ENCODE data around the gene UCHL1.

Gene UCHL1

GRCh38 chr4:41256740-41257256, at the start of gene UCHL1:
TSS of gene UCHL1 (plus strand) at chr4:41256928. CDS start at chr4:41256977, 49 bp downstream.
- DNase-seq (ENCODE audit: low spot score), result no peak

GRCh38 chr4:41207291-41207831, 49.4 kb upstream of the UCHL1 start:
- no peak for DNase-seq (ENCODE audit: low spot score)

- no peak for DNase-seq (ENCODE audit: low spot score)
Observed at GRCh38 chr4:41209187-41209586, 47.5 kb upstream of the UCHL1 start.

DNA sequence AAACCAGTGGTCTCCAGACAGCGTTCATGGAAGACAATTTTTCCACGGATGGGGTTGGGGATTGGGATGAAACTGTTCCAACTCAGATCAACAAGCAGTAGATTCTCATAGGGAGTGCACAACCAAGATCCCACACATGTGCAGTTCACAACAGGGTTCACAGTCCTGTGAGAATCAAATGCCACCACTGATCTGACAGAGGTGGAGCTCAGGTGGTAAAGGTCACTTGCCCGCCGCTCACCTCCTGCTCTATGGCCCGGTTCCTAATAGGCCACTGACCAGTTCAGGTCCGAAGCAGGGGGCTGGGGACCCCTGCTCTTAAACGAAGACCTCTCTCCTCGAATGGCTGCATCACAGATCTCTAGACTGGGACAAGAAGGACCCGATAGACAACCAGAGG, 46.8 kb upstream of the UCHL1 start:
- DNase-seq (ENCODE audit: low spot score), result no peak

- DNase-seq (ENCODE audit: low spot score), result no peak
Observed at GRCh38 chr4:41211951-41212615, 44.6 kb upstream of the UCHL1 start.

- no peak for DNase-seq (ENCODE audit: low spot score)
Observed at GRCh38 chr4:41212616-41213203, 44.0 kb upstream of the UCHL1 start.

GRCh38 chr4:41213625-41214135, 43.0 kb upstream of the UCHL1 start:
- no peak for DNase-seq (ENCODE audit: low spot score)

- peak; percentile 10 for DNase-seq (ENCODE audit: low spot score)
Observed at GRCh38 chr4:41214136-41214824, 42.4 kb upstream of the UCHL1 start, which contains the start of gene APBB2. TSS of gene APBB2 (minus strand) at chr4:41214542. CDS start at chr4:41033254, 181,288 bp downstream.

DNA sequence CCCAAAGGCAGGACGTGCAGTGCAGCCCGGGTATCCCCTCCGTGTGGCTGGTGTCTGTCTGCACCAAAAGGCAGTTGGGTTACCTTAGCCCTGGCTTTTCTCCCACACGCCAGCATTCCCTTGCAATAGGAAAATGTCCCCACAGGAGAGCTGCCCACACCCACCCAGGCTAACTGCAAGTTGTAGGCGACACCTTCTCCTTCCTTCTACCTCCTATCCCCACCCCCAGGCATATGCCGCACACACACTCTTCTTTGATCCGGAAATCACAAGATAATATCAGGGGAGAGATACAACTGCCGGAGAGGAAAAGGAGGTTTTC, 41.9 kb upstream of the UCHL1 start:
- no peak for DNase-seq (ENCODE audit: low spot score)

DNA sequence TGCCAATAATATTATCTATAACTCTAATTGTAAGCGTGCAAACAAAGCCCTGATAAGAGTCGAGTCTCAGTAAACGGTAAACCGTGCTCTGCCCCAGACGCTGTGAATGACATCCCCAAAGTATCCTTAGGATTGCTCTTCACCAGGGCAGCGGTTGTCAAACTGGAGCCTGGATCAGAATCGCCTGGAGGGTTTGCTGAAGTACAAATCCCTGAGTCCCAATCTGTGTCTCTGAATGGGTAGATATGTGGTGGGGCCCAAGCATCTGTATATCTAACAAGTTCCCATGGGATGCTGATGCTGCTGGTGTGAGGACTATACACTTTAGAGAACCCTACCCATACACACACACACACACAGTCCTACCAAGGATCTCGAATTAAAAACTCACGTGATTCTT, 41.6 kb upstream of the UCHL1 start:
- no peak for DNase-seq (ENCODE audit: low spot score)

GRCh38 chr4:41215969-41216293, 40.8 kb upstream of the UCHL1 start:
- no peak for DNase-seq (ENCODE audit: low spot score)

GRCh38 chr4:41216294-41217019, 40.3 kb upstream of the UCHL1 start:
- DNase-seq (ENCODE audit: low spot score), result no peak

GRCh38 chr4:41217020-41217333, 39.8 kb upstream of the UCHL1 start:
- no peak for DNase-seq (ENCODE audit: low spot score)

- no peak for DNase-seq (ENCODE audit: low spot score)
Observed at GRCh38 chr4:41217374-41217773, 39.4 kb upstream of the UCHL1 start.

- DNase-seq (ENCODE audit: low spot score), result no peak
Observed at GRCh38 chr4:41218703-41219102, 38.0 kb upstream of the UCHL1 start.

DNA sequence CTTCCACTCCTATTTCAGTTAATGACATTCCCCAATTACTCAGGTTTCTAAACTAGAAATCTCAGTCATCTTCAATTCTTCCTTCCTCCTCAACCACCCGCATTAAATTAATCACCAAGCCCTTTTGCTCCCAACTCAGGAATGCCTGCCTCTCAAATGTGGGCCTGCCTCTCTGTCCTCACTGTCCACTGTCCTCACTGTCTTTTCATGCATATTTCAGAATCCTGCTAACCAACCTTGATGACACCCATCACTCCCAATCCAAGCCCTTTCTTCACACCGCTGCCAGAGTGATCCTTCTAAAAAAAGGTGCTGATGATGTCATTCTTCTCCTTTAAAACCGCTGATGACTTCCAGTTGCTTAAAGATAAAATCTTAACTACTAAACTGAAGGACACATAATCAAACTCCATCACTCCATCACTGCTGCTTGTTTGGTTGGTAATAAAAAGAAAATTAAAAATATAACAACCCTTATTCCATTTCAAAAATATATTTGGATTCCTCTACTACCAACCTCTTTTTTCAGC, 37.2 kb upstream of the UCHL1 start:
- no peak for DNase-seq (ENCODE audit: low spot score)

DNA sequence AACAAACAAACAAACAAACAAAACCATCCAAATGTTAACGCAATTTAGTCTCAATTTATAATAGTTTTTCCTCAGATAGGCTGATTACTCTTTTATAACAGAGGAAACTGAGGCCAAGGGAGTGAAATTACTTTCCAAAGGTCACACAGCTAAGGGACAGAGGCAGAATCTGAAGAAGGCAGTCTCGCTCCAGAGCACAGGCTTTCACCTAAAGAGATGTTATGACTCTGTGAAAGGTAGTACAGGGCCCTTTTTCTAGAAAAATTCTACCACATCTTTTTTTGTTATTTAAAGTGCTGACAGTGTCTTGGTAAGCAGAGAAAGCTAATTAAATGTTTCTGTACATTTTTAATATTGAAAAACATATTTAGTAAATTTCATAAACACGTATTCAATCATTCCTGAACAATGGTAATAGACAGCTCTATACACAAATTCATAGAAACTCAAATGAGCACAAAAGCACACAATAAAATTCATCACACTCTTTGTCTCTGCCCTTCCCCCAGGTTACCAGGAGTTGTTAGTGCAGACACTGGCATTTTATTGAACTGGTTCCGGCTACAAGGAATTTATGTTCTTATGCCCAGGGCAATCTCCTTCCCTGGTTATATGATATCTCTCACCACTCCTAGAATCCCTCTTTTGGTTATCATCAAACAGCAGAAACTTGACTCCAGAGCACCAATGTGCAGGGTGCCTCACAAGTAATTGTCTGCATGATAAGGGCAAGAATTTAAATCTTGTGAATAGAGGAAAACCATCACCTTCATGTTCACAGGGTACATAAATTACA, 34.7 kb upstream of the UCHL1 start:
- DNase-seq (ENCODE audit: low spot score), result no peak

DNA sequence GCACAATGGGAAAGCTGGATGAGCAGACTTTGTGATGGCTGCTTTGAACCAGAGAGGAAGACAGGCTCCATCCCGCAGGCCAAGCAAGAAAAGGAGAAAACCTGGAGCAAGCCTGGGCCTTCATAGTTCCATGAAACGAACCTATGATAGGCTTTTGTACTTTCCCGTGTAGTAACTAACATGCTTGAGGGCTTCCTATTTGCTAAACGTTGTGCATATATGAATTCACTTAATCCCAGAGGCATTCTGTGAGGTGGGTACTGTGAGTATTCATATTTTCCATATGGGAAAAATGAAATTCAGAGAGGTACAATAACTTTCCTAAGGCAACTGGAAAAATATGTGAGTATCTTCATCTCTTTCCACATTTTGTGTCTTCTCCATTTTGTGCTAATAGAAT, 28.8 kb upstream of the UCHL1 start:
- DNase-seq (ENCODE audit: low spot score), result no peak

- DNase-seq (ENCODE audit: low spot score), result no peak
Observed at GRCh38 chr4:41232406-41232805, 24.3 kb upstream of the UCHL1 start.

DNA sequence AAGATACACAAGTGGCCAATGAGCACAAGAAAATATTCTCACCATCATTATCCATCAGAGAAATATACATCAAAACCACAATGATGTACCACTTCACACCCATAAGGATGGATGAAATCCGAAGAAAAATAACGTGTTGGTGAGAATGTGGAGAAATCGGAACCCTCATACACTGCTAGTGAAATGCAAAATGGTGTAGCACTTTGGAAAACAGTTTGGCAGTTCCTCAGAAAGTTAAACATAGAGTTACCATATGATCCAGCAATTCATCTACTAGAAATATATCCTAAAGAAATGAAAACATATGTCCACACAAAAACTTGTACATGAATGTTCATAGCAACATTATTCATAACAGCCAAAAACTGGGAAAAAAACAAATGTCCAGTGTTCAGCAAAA, 23.9 kb upstream of the UCHL1 start:
- no peak for DNase-seq (ENCODE audit: low spot score)

DNA sequence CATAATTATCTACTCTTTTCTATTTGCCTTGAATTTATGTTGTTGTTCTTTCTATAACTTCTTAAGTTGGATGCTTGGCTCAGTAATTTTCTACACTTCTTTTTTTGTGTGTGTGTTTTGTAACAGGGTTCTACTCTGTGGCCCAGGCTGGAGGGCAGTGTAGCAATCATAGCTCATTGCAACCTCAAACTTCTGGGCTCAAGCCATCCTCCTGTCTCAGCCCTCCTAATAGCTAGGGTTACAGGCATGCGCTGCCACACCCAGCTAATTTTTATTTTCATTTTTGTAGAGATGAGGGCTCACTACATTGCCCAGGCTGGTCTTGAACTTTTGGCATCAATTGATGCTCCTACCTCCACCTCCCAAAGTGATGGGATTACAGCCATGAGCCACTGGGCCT, 20.7 kb upstream of the UCHL1 start:
- no peak for DNase-seq (ENCODE audit: low spot score)

Data from CD4-positive, alpha-beta T cell treated with Interleukin-2 at 100 ng/mL for 4 hours (primary cell).